Measurements from ENCODE around the gene SRP19. TPM values are rescaled to one million over a fixed set of nuclear protein-coding genes. Genes with fewer than 3 reads are reported as not detected.

The SRP19 gene
- total and polyA plus RNA-seq, 2 experiments from 2014 or later: 66.6 to 158 TPM

GRCh38 chr5:112878760-112879159 lies 17.7 kb downstream of the SRP19 start:
- no peak overlapping the region for H3K27ac ChIP-seq

GRCh38 chr5:112880219-112880964 lies 19.3 kb downstream of the SRP19 start:
- in situ Hi-C loops (cut with MboI): no loop called here
- no peaks in the 10 kb centered on the region for H3K27me3 ChIP-seq (replicated peaks; ENCODE audit: insufficient read depth)
- no peaks in the 10 kb centered on the region for H3K9me2 ChIP-seq (ENCODE audit: insufficient read depth)
- H3K4me3 ChIP-seq: no peak overlapping the region
- no peak overlapping the region for H3K9ac ChIP-seq
- H3K9me3 ChIP-seq (ENCODE audit: low read depth): no peaks in the 10 kb centered on the region
- H3K36me3 ChIP-seq (ENCODE audit: low read depth): peaks cover 38% of the 10 kb centered on the region
- no peak overlapping the region for H3K4me2 ChIP-seq (ENCODE audit: unreplicated experiment)
- H3F3A ChIP-seq (ENCODE audit: insufficient read depth): peaks cover 39% of the 10 kb centered on the region
- WGBS, 2 experiments (ENCODE audit: low coverage in 1 of 2, low lambda C conversion rate in 2 of 2, missing lambda C conversion rate in 2 of 2): 59 to 83% methylated on average over 2 of the region's 2 CpGs
- no peak for DNase-seq
- no peaks in the 10 kb centered on the region for H3K4me1 ChIP-seq (ENCODE audit: insufficient read depth)
- H2AFZ ChIP-seq: no peak overlapping the region
- TF ChIP-seq EZH2 (IDR thresholded peaks at IDR 0.05; ENCODE audit: insufficient read depth, poor library complexity, severe bottlenecking) (no peak), EZH2phosphoT487 (IDR thresholded peaks at IDR 0.05; ENCODE audit: insufficient read depth, low read depth) (no peak)
- no peak overlapping the region for H3K27ac ChIP-seq
- H4K20me1 ChIP-seq (ENCODE audit: insufficient read depth): no peaks in the 10 kb centered on the region
- peaks cover 63% of the 10 kb centered on the region for H3K79me2 ChIP-seq (ENCODE audit: insufficient read depth)

More at GRCh38 chr5:112878760-112879159, 17.7 kb downstream of the SRP19 start:
- Histone ChIP-seq H3F3A (ENCODE audit: insufficient read depth) (peaks cover 37% of the 10 kb centered on the region), H2AFZ (no peak overlapping the region), H3K27me3 (replicated peaks; ENCODE audit: insufficient read depth) (no peaks in the 10 kb centered on the region), H3K9me2 (ENCODE audit: insufficient read depth) (no peaks in the 10 kb centered on the region), H3K9me3 (ENCODE audit: low read depth) (no peaks in the 10 kb centered on the region), H3K4me2 (ENCODE audit: unreplicated experiment) (no peak overlapping the region), H3K4me1 (ENCODE audit: insufficient read depth) (no peaks in the 10 kb centered on the region), H4K20me1 (ENCODE audit: insufficient read depth) (no peaks in the 10 kb centered on the region), H3K36me3 (ENCODE audit: low read depth) (peaks cover 29% of the 10 kb centered on the region), H3K79me2 (ENCODE audit: insufficient read depth) (peaks cover 65% of the 10 kb centered on the region), H3K4me3 (no peak overlapping the region), H3K9ac (no peak overlapping the region)
- in situ Hi-C loops (cut with MboI): no loop called here
- DNase-seq: no peak
- TF ChIP-seq EZH2 (IDR thresholded peaks at IDR 0.05; ENCODE audit: insufficient read depth, poor library complexity, severe bottlenecking) (no peak), EZH2phosphoT487 (IDR thresholded peaks at IDR 0.05; ENCODE audit: insufficient read depth, low read depth) (no peak)
- 82 to 88% methylated on average over 4 of the region's 4 CpGs for WGBS, 2 experiments (ENCODE audit: low coverage in 1 of 2, low lambda C conversion rate in 2 of 2, missing lambda C conversion rate in 2 of 2)

GRCh38 chr5:112883192-112883591 lies 22.1 kb downstream of the SRP19 start:
- 94 to 95% methylated on average over 2 of the region's 2 CpGs for WGBS, 2 experiments (ENCODE audit: low coverage in 1 of 2, low lambda C conversion rate in 2 of 2, missing lambda C conversion rate in 2 of 2)
- H2AFZ ChIP-seq: no peak overlapping the region
- H4K20me1 ChIP-seq (ENCODE audit: insufficient read depth): no peaks in the 10 kb centered on the region
- H3K9me2 ChIP-seq (ENCODE audit: insufficient read depth): no peaks in the 10 kb centered on the region
- no peaks in the 10 kb centered on the region for H3K27me3 ChIP-seq (replicated peaks; ENCODE audit: insufficient read depth)
- H3K4me1 ChIP-seq (ENCODE audit: insufficient read depth): no peaks in the 10 kb centered on the region
- H3K4me3 ChIP-seq: no peak overlapping the region
- H3F3A ChIP-seq (ENCODE audit: insufficient read depth): peaks cover 18% of the 10 kb centered on the region; the same call in 1 of the 2 replicates
- H3K9me3 ChIP-seq (ENCODE audit: low read depth): no peaks in the 10 kb centered on the region
- no peak for TF ChIP-seq EZH2phosphoT487 (IDR thresholded peaks at IDR 0.05; ENCODE audit: insufficient read depth, low read depth)
- no peak for TF ChIP-seq EZH2 (IDR thresholded peaks at IDR 0.05; ENCODE audit: insufficient read depth, poor library complexity, severe bottlenecking)
- no peak for DNase-seq
- H3K79me2 ChIP-seq (ENCODE audit: insufficient read depth): peaks cover 60% of the 10 kb centered on the region
- no peak overlapping the region for H3K27ac ChIP-seq
- H3K36me3 ChIP-seq (ENCODE audit: low read depth): peaks cover 43% of the 10 kb centered on the region
- H3K4me2 ChIP-seq (ENCODE audit: unreplicated experiment): no peak overlapping the region
- in situ Hi-C loops (cut with MboI): no loop called here
- no peak overlapping the region for H3K9ac ChIP-seq

GRCh38 chr5:112885001-112885400 lies 23.9 kb downstream of the SRP19 start:
- H3K9me2 ChIP-seq (ENCODE audit: insufficient read depth): no peaks in the 10 kb centered on the region
- H3K4me2 ChIP-seq (ENCODE audit: unreplicated experiment): no peak overlapping the region
- H3K4me3 ChIP-seq: no peak overlapping the region
- peaks cover 64% of the 10 kb centered on the region for H3K79me2 ChIP-seq (ENCODE audit: insufficient read depth)
- peaks cover 41% of the 10 kb centered on the region for H3K36me3 ChIP-seq (ENCODE audit: low read depth)
- DNase-seq: no peak
- H3K27me3 ChIP-seq (replicated peaks; ENCODE audit: insufficient read depth): no peaks in the 10 kb centered on the region
- no peak overlapping the region for H2AFZ ChIP-seq
- H3K4me1 ChIP-seq (ENCODE audit: insufficient read depth): no peaks in the 10 kb centered on the region
- no peak for TF ChIP-seq EZH2 (IDR thresholded peaks at IDR 0.05; ENCODE audit: insufficient read depth, poor library complexity, severe bottlenecking)
- no peak for TF ChIP-seq EZH2phosphoT487 (IDR thresholded peaks at IDR 0.05; ENCODE audit: insufficient read depth, low read depth)
- H3K9me3 ChIP-seq (ENCODE audit: low read depth): no peaks in the 10 kb centered on the region
- H3K9ac ChIP-seq: no peak overlapping the region
- no peaks in the 10 kb centered on the region for H4K20me1 ChIP-seq (ENCODE audit: insufficient read depth)
- in situ Hi-C loops (cut with MboI): no loop called here
- WGBS, 2 experiments (ENCODE audit: low coverage in 1 of 2, low lambda C conversion rate in 2 of 2, missing lambda C conversion rate in 2 of 2): 88 to 91% methylated on average over 3 of the region's 3 CpGs
- peaks cover 14% of the 10 kb centered on the region; the same call in 1 of the 2 replicates for H3F3A ChIP-seq (ENCODE audit: insufficient read depth)
- H3K27ac ChIP-seq: no peak overlapping the region
